Upper lobe of left lung (tissue), 6 donors: ENCODE data around the gene SDCCAG8. TPM values are rescaled to one million over a fixed set of nuclear protein-coding genes. Genes with fewer than 3 reads are reported as not detected.

Experiments
- ATAC-seq, 2 donors: fragments of 200-7000 bp; cut with Tn5 transposase; one replicate each; pipeline ENCODE4 v1.9.1; 2022; ENCODE audit warnings: mild to moderate bottlenecking in 2 of 2, moderate library complexity in 2 of 2; ENCODE audit not compliant: low FRiP score in 2 of 2
- DNase-seq, 2 donors: peaks; one replicate each; pipeline ENCODE4 v3.0.0-alpha.2; 2019 to 2020
- H3K27ac ChIP-seq, 4 donors: fragments of 200-600 bp; sonication (generic); one replicate each; pipeline ENCODE4 v1.5.1; 2016 to 2019
- H3K27me3 ChIP-seq, 4 donors: fragments of 200-600 bp; sonication (generic); one replicate each; pipeline ENCODE4 v1.5.1; 2017 to 2019
- H3K36me3 ChIP-seq, 4 donors: fragments of 200-600 bp; sonication (generic); one replicate each; pipeline ENCODE4 v1.5.1; 2016 to 2019
- H3K4me1 ChIP-seq, 4 donors: fragments of 200-600 bp; sonication (generic); one replicate each; pipeline ENCODE4 v1.5.1; 2018 to 2019
- H3K4me3 ChIP-seq, 4 donors: fragments of 200-600 bp; sonication (generic); one replicate each; pipeline ENCODE4 v1.5.1; 2017 to 2019; ENCODE audit warnings: mild to moderate bottlenecking in 2 of 4, moderate library complexity in 1 of 4
- H3K9me3 ChIP-seq, 4 donors: fragments of 200-600 bp; sonication (generic); one replicate each; pipeline ENCODE4 v1.5.1; 2018 to 2019
- CTCF ChIP-seq, 6 experiments: fragments of 450-650 bp in 4 of 6; fragments of 200-600 bp in 2 of 6; sonication (generic) in 2 of 6; IDR thresholded peaks; one replicate each; pipeline ENCODE4 v1.5.1; 2016 to 2019; ENCODE audit warnings: antibody characterized with exemption in 6 of 6
- EP300 ChIP-seq, 4 donors: sonication (generic); formaldehyde crosslinking; IDR thresholded peaks; one replicate each; pipeline ENCODE4 v1.5.1; 2017; ENCODE audit warnings: antibody characterized with exemption in 4 of 4, control low read depth in 2 of 4
- POLR2A ChIP-seq, 4 donors: fragments of 450-650 bp; IDR thresholded peaks; one replicate each; pipeline ENCODE4 v1.5.1; 2016 to 2017; ENCODE audit warnings: antibody characterized with exemption in 4 of 4, mild to moderate bottlenecking in 2 of 4
- POLR2AphosphoS5 ChIP-seq, 2 donors: sonication (generic); formaldehyde crosslinking; IDR thresholded peaks; one replicate each; pipeline ENCODE4 v1.5.1; 2017; ENCODE audit warnings: antibody characterized with exemption in 2 of 2
- WGBS, 2 donors: methylation state at CpG; one replicate each; pipeline ENCODE4 v1.1.5; 2017 to 2018; 5-methylcytosine and 5-hydroxymethylcytosine counted together
- total RNA-seq, 6 donors: library from RNA; depleted of rRNA in 4 of 6; stranded (reverse); fragments of >200 nt in 4 of 6; gene quantifications; one replicate each; pipeline versions ENCODE4 v1.1.0 to v1.2.1, GENCODE V29; 2016 to 2021
- donor health status: DM: no; HTN: no; CAD: no; lungs with moderate emphysema.
- donor health status: DM: no; HTN: yes; CAD: no; lungs with severe emphysema.

The SDCCAG8 gene
- total RNA-seq, 6 donors from 2014 or later, result 52.5 to 295 (median 95.2) TPM

- Histone ChIP-seq H3K4me1 (peaks cover 17 to 46% (median 37%) of the 10 kb centered on the region in 4 donors), H3K9me3 (no peaks in the 10 kb centered on the region), H3K4me3 (peak overlapping the region; percentile 34 to 99 (median 96)), H3K27ac (peak overlapping the region; percentile 93 to 99 (median 96)), H3K36me3 (no peaks in the 10 kb centered on the region), H3K27me3 (no peaks in the 10 kb centered on the region)
- TF ChIP-seq POLR2AphosphoS5 (IDR thresholded peaks at IDR 0.05) (no peak), CTCF (IDR thresholded peaks at IDR 0.05) (no peak), POLR2A (IDR thresholded peaks at IDR 0.05) (no peak), EP300 (IDR thresholded peaks at IDR 0.05) (no peak)
- ATAC-seq (no peak), DNase-seq (no peak)
- 21 to 26% methylated on average over 2 of the region's 2 CpGs for WGBS, 2 donors
Measured at GRCh38 chr1:243256590-243256989, 749 bp downstream of the SDCCAG8 start.

- TF ChIP-seq POLR2A (IDR thresholded peaks at IDR 0.05) (no peak), CTCF (IDR thresholded peaks at IDR 0.05) (no peak), POLR2AphosphoS5 (IDR thresholded peaks at IDR 0.05) (no peak), EP300 (IDR thresholded peaks at IDR 0.05) (no peak)
- H3K36me3 ChIP-seq, result no peaks in the 10 kb centered on the region
- 91 to 94% methylated on average over 1 of the region's 1 CpG for WGBS, 2 donors
- H3K4me3 ChIP-seq, result peak overlapping the region in 3 of 4 donors; percentile 94 to 99 (median 98)
- DNase-seq, result no peak
- peak overlapping the region in 2 of 4 donors; percentile 93 to 99 for H3K27ac ChIP-seq
- ATAC-seq, result no peak
- no peaks in the 10 kb centered on the region for H3K9me3 ChIP-seq
- H3K27me3 ChIP-seq, result no peaks in the 10 kb centered on the region
- peaks cover 14 to 40% (median 32%) of the 10 kb centered on the region in 4 donors for H3K4me1 ChIP-seq
Measured at GRCh38 chr1:243257189-243257588, 1.3 kb downstream of the SDCCAG8 start.

GRCh38 chr1:243258731-243259130 lies 2.9 kb downstream of the SDCCAG8 start:
- Histone ChIP-seq H3K27ac (no peak overlapping the region), H3K36me3 (no peaks in the 10 kb centered on the region), H3K27me3 (no peaks in the 10 kb centered on the region), H3K4me3 (no peak overlapping the region), H3K4me1 (peaks cover 8 to 39% (median 20%) of the 10 kb centered on the region in 4 donors), H3K9me3 (no peaks in the 10 kb centered on the region)
- DNase-seq, result no peak
- no peak for TF ChIP-seq POLR2A (IDR thresholded peaks at IDR 0.05)
- no peak for TF ChIP-seq POLR2AphosphoS5 (IDR thresholded peaks at IDR 0.05)
- no peak for TF ChIP-seq EP300 (IDR thresholded peaks at IDR 0.05)
- TF ChIP-seq CTCF (IDR thresholded peaks at IDR 0.05), result no peak
- no peak for ATAC-seq
- 86 to 89% methylated on average over 7 of the region's 7 CpGs for WGBS, 2 donors

GRCh38 chr1:243260221-243260880 lies 4.5 kb downstream of the SDCCAG8 start:
- Histone ChIP-seq H3K36me3 (no peaks in the 10 kb centered on the region), H3K27ac (no peak overlapping the region), H3K9me3 (no peaks in the 10 kb centered on the region), H3K4me3 (no peak overlapping the region), H3K27me3 (no peaks in the 10 kb centered on the region), H3K4me1 (peaks cover 24 to 55% (median 34%) of the 10 kb centered on the region in 4 donors)
- TF ChIP-seq CTCF (IDR thresholded peaks at IDR 0.05), result no peak
- TF ChIP-seq POLR2AphosphoS5 (IDR thresholded peaks at IDR 0.05), result no peak
- no peak for TF ChIP-seq EP300 (IDR thresholded peaks at IDR 0.05)
- no peak for TF ChIP-seq POLR2A (IDR thresholded peaks at IDR 0.05)
- no peak for DNase-seq
- 66 to 69% methylated on average over 4 of the region's 4 CpGs for WGBS, 2 donors
- ATAC-seq, result no peak

- Histone ChIP-seq H3K27ac (no peak overlapping the region), H3K9me3 (no peaks in the 10 kb centered on the region), H3K4me3 (no peak overlapping the region), H3K27me3 (no peaks in the 10 kb centered on the region), H3K4me1 (peaks cover 29 to 63% (median 40%) of the 10 kb centered on the region in 4 donors), H3K36me3 (no peaks in the 10 kb centered on the region)
- ATAC-seq (peak in 1 of 2 donors; percentile 68), DNase-seq (no peak)
- WGBS, 2 donors, result 97 to 100% methylated on average over 1 of the region's 1 CpG
- TF ChIP-seq CTCF (IDR thresholded peaks at IDR 0.05), result no peak
- no peak for TF ChIP-seq POLR2A (IDR thresholded peaks at IDR 0.05)
- TF ChIP-seq EP300 (IDR thresholded peaks at IDR 0.05), result no peak
- TF ChIP-seq POLR2AphosphoS5 (IDR thresholded peaks at IDR 0.05), result no peak
Measured at GRCh38 chr1:243261390-243261789, 5.5 kb downstream of the SDCCAG8 start.
